GM23338 (cell line): ENCODE measurements around the gene CFAP300. TPM values are rescaled to one million over a fixed set of nuclear protein-coding genes. Genes with fewer than 3 reads are reported as not detected.

Source experiments
- ATAC-seq: fragments of 200-7000 bp; cut with Tn5 transposase; 3 replicates; pipeline ENCODE4 v1.9.1; 2020
- DNase-seq: peaks from one replicate; pipeline ENCODE4 v3.0.0-alpha.2; 2015; ENCODE audit warnings: low spot score
- H2AFZ ChIP-seq: fragments of 200-600 bp; sonication (generic); 2 replicates; pipeline ENCODE4 v1.8.0; 2016; ENCODE audit warnings: antibody characterized with exemption, mild to moderate bottlenecking, moderate library complexity
- H3F3A ChIP-seq: fragments of 200-600 bp; sonication (generic); replicated peaks from 2 replicates; pipeline ENCODE4 v1.8.0; 2017; ENCODE audit warnings: antibody characterized with exemption, mixed run types, low read depth
- H3K27ac ChIP-seq: fragments of 200-600 bp; sonication (generic); 2 replicates; pipeline ENCODE4 v1.6.1; 2016; ENCODE audit warnings: low read depth
- H3K27me3 ChIP-seq: fragments of 200-600 bp; sonication (generic); 2 replicates; pipeline ENCODE4 v1.8.0; 2016; ENCODE audit warnings: mild to moderate bottlenecking, mixed run types, moderate library complexity; ENCODE audit not compliant: insufficient read depth
- H3K36me3 ChIP-seq: fragments of 200-600 bp; sonication (generic); 2 replicates; pipeline ENCODE4 v1.8.0; 2016; ENCODE audit warnings: mild to moderate bottlenecking; ENCODE audit not compliant: insufficient read depth
- H3K4me1 ChIP-seq: fragments of 200-600 bp; sonication (generic); 2 replicates; pipeline ENCODE4 v1.8.0; 2016; ENCODE audit warnings: mild to moderate bottlenecking, moderate library complexity; ENCODE audit not compliant: insufficient read depth
- H3K4me2 ChIP-seq: fragments of 200-600 bp; sonication (generic); 2 replicates; pipeline ENCODE4 v1.7.1; 2017; ENCODE audit warnings: mixed run types
- H3K4me3 ChIP-seq: fragments of 200-600 bp; sonication (generic); 2 replicates; pipeline ENCODE4 v1.6.1; 2016; ENCODE audit warnings: mixed run types
- H3K79me2 ChIP-seq: fragments of 200-600 bp; sonication (generic); replicated peaks from 2 replicates; pipeline ENCODE4 v1.8.0; 2017; ENCODE audit warnings: mild to moderate bottlenecking; ENCODE audit not compliant: insufficient read depth
- H3K9me2 ChIP-seq: fragments of 200-600 bp; sonication (generic); 2 replicates; pipeline ENCODE4 v1.8.0; 2017; ENCODE audit not compliant: insufficient read depth
- H4K20me1 ChIP-seq: fragments of 200-600 bp; sonication (generic); replicated peaks from 2 replicates; pipeline ENCODE4 v1.8.0; 2017; ENCODE audit warnings: mild to moderate bottlenecking; ENCODE audit not compliant: insufficient read depth
- H3K27ac Mint-ChIP-seq: 2 replicates; pipeline ENCODE4 v1.8.0; 2020; ENCODE audit warnings: inconsistent platforms, mild to moderate bottlenecking, moderate library complexity, mixed read lengths
- H3K27me3 Mint-ChIP-seq: 3 replicates; pipeline ENCODE4 v1.8.0; 2022; ENCODE audit warnings: low read depth, mild to moderate bottlenecking, moderate library complexity, mixed read lengths, inconsistent platforms; ENCODE audit not compliant: insufficient read depth, poor library complexity
- H3K36me3 Mint-ChIP-seq: 3 replicates; pipeline ENCODE4 v1.8.0; 2021; ENCODE audit warnings: low read depth, mild to moderate bottlenecking, inconsistent platforms, moderate library complexity, mixed read lengths
- H3K4me1 Mint-ChIP-seq: 3 replicates; pipeline ENCODE4 v1.8.0; 2020; ENCODE audit warnings: mild to moderate bottlenecking, inconsistent platforms, mixed read lengths
- H3K4me3 Mint-ChIP-seq: 3 replicates; pipeline ENCODE4 v1.8.0; 2021; ENCODE audit warnings: moderate library complexity, mild to moderate bottlenecking, inconsistent platforms, mixed read lengths
- H3K9me3 Mint-ChIP-seq: 3 replicates; pipeline ENCODE4 v1.8.0; 2020; ENCODE audit warnings: moderate library complexity, mild to moderate bottlenecking, inconsistent platforms, mixed read lengths
- CREB1 ChIP-seq: fragments of 250-450 bp; sonication (Bioruptor Pico); IDR thresholded peaks from 2 replicates; pipeline ENCODE4 v1.5.0; 2020; ENCODE audit warnings: low read depth, mild to moderate bottlenecking, moderate library complexity
- EZH2 ChIP-seq: fragments of 200-600 bp; sonication (generic); IDR thresholded peaks from one replicate; pipeline ENCODE4 v1.8.0; 2017; ENCODE audit warnings: antibody characterized with exemption, mild to moderate bottlenecking, low read depth; ENCODE audit not compliant: unreplicated experiment
- EZH2phosphoT487 ChIP-seq: fragments of 200-600 bp; sonication (generic); IDR thresholded peaks from one replicate; pipeline ENCODE4 v1.8.1; 2018; ENCODE audit warnings: antibody characterized with exemption; ENCODE audit not compliant: unreplicated experiment
- JUNB ChIP-seq: IDR thresholded peaks from one replicate; pipeline ENCODE4 v1.6.1; 2016; ENCODE audit warnings: antibody characterized with exemption; ENCODE audit not compliant: unreplicated experiment
- NANOG ChIP-seq: IDR thresholded peaks from 2 replicates; pipeline ENCODE4 v1.6.1; 2016; ENCODE audit warnings: antibody characterized with exemption, borderline replicate concordance
- POLR2AphosphoS5 ChIP-seq: IDR thresholded peaks from 2 replicates; pipeline ENCODE4 v1.6.1; 2016; ENCODE audit warnings: antibody characterized with exemption, low read depth
- REST ChIP-seq: IDR thresholded peaks from one replicate; pipeline ENCODE4 v1.6.1; 2018; ENCODE audit warnings: antibody characterized with exemption; ENCODE audit not compliant: unreplicated experiment
- STAT1 ChIP-seq: IDR thresholded peaks from one replicate; pipeline ENCODE4 v1.6.1; 2016; ENCODE audit warnings: antibody characterized with exemption; ENCODE audit not compliant: unreplicated experiment
- ZNF114 ChIP-seq: fragments of 250-450 bp; sonication (Bioruptor Pico); IDR thresholded peaks from 2 replicates; pipeline ENCODE4 v1.5.0; 2020; ENCODE audit warnings: mild to moderate bottlenecking, moderate library complexity
- ZNF331 ChIP-seq: fragments of 250-450 bp; sonication (Bioruptor Pico); IDR thresholded peaks from 2 replicates; pipeline ENCODE4 v1.5.0; 2020; ENCODE audit warnings: low read depth, mild to moderate bottlenecking, moderate library complexity
- polyA plus RNA-seq: library from polyadenylated mRNA; unstranded; fragments of >200 nt; fragmentation: Nextera tagmentation; extraction: Ambion mirVana; gene quantifications from 2 replicates; pipeline ENCODE4 v1.2.1, GENCODE V29; 2016
- total RNA-seq: library from RNA; depleted of rRNA; stranded (reverse); fragments of >200 nt; shearing (Covaris generic); gene quantifications from 2 replicates; pipeline ENCODE4 v1.2.3, GENCODE V29; 2014
- TF ChIP-seq, protein P1 (sequence below), 2 experiments: fragments of 200-600 bp in 1 of 2; sonication (generic) in 1 of 2; conservative IDR thresholded peaks; 2 replicates each; pipeline versions ENCODE4 v1.5.1 to v1.6.1; 2016 to 2017; ENCODE audit warnings: antibody characterized with exemption in 2 of 2, low read depth in 2 of 2, mild to moderate bottlenecking in 2 of 2, moderate library complexity in 1 of 2
- TF ChIP-seq, protein P2 (sequence below): IDR thresholded peaks from 2 replicates; pipeline ENCODE4 v1.6.1; 2016; ENCODE audit warnings: antibody characterized with exemption
- TF ChIP-seq, protein P3 (sequence below): fragments of 250-450 bp; sonication (Bioruptor Pico); IDR thresholded peaks from 2 replicates; pipeline ENCODE4 v1.5.0; 2020; ENCODE audit warnings: mild to moderate bottlenecking, moderate library complexity

The CFAP300 gene
- total and polyA plus RNA-seq, 2 experiments from 2014 or later: 1.4 to 6.0 TPM

GRCh38 chr11:102026959-102027358, 20.3 kb upstream of the CFAP300 start:
- H3K4me3 Mint-ChIP-seq: no peak overlapping the region
- Histone ChIP-seq H3K4me3 (no peak overlapping the region), H3K27ac (no peak overlapping the region), H4K20me1 (no peaks in the 10 kb centered on the region), H3K9me2 (no peaks in the 10 kb centered on the region), H3F3A (no peaks in the 10 kb centered on the region), H3K4me1 (no peaks in the 10 kb centered on the region; the same call in 1 of the 2 replicates), H3K36me3 (no peaks in the 10 kb centered on the region), H2AFZ (peak overlapping the region; percentile 74), H3K4me2 (no peak overlapping the region), H3K79me2 (no peaks in the 10 kb centered on the region), H3K27me3 (no peaks in the 10 kb centered on the region)
- H3K27ac Mint-ChIP-seq: no peak overlapping the region
- ATAC-seq: no peak
- peaks cover 9% of the 10 kb centered on the region for H3K4me1 Mint-ChIP-seq
- H3K9me3 Mint-ChIP-seq: no peaks in the 10 kb centered on the region
- H3K27me3 Mint-ChIP-seq: no peaks in the 10 kb centered on the region
- DNase-seq: no peak
- TF ChIP-seq, protein P1, sequence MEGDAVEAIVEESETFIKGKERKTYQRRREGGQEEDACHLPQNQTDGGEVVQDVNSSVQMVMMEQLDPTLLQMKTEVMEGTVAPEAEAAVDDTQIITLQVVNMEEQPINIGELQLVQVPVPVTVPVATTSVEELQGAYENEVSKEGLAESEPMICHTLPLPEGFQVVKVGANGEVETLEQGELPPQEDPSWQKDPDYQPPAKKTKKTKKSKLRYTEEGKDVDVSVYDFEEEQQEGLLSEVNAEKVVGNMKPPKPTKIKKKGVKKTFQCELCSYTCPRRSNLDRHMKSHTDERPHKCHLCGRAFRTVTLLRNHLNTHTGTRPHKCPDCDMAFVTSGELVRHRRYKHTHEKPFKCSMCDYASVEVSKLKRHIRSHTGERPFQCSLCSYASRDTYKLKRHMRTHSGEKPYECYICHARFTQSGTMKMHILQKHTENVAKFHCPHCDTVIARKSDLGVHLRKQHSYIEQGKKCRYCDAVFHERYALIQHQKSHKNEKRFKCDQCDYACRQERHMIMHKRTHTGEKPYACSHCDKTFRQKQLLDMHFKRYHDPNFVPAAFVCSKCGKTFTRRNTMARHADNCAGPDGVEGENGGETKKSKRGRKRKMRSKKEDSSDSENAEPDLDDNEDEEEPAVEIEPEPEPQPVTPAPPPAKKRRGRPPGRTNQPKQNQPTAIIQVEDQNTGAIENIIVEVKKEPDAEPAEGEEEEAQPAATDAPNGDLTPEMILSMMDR (conservative IDR thresholded peaks at IDR 0.05; ENCODE audit: low read depth in 2 of 2): no peak
- no peak for TF ChIP-seq NANOG
- TF ChIP-seq, protein P2, sequence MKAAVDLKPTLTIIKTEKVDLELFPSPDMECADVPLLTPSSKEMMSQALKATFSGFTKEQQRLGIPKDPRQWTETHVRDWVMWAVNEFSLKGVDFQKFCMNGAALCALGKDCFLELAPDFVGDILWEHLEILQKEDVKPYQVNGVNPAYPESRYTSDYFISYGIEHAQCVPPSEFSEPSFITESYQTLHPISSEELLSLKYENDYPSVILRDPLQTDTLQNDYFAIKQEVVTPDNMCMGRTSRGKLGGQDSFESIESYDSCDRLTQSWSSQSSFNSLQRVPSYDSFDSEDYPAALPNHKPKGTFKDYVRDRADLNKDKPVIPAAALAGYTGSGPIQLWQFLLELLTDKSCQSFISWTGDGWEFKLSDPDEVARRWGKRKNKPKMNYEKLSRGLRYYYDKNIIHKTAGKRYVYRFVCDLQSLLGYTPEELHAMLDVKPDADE: no peak
- TF ChIP-seq, protein P3, sequence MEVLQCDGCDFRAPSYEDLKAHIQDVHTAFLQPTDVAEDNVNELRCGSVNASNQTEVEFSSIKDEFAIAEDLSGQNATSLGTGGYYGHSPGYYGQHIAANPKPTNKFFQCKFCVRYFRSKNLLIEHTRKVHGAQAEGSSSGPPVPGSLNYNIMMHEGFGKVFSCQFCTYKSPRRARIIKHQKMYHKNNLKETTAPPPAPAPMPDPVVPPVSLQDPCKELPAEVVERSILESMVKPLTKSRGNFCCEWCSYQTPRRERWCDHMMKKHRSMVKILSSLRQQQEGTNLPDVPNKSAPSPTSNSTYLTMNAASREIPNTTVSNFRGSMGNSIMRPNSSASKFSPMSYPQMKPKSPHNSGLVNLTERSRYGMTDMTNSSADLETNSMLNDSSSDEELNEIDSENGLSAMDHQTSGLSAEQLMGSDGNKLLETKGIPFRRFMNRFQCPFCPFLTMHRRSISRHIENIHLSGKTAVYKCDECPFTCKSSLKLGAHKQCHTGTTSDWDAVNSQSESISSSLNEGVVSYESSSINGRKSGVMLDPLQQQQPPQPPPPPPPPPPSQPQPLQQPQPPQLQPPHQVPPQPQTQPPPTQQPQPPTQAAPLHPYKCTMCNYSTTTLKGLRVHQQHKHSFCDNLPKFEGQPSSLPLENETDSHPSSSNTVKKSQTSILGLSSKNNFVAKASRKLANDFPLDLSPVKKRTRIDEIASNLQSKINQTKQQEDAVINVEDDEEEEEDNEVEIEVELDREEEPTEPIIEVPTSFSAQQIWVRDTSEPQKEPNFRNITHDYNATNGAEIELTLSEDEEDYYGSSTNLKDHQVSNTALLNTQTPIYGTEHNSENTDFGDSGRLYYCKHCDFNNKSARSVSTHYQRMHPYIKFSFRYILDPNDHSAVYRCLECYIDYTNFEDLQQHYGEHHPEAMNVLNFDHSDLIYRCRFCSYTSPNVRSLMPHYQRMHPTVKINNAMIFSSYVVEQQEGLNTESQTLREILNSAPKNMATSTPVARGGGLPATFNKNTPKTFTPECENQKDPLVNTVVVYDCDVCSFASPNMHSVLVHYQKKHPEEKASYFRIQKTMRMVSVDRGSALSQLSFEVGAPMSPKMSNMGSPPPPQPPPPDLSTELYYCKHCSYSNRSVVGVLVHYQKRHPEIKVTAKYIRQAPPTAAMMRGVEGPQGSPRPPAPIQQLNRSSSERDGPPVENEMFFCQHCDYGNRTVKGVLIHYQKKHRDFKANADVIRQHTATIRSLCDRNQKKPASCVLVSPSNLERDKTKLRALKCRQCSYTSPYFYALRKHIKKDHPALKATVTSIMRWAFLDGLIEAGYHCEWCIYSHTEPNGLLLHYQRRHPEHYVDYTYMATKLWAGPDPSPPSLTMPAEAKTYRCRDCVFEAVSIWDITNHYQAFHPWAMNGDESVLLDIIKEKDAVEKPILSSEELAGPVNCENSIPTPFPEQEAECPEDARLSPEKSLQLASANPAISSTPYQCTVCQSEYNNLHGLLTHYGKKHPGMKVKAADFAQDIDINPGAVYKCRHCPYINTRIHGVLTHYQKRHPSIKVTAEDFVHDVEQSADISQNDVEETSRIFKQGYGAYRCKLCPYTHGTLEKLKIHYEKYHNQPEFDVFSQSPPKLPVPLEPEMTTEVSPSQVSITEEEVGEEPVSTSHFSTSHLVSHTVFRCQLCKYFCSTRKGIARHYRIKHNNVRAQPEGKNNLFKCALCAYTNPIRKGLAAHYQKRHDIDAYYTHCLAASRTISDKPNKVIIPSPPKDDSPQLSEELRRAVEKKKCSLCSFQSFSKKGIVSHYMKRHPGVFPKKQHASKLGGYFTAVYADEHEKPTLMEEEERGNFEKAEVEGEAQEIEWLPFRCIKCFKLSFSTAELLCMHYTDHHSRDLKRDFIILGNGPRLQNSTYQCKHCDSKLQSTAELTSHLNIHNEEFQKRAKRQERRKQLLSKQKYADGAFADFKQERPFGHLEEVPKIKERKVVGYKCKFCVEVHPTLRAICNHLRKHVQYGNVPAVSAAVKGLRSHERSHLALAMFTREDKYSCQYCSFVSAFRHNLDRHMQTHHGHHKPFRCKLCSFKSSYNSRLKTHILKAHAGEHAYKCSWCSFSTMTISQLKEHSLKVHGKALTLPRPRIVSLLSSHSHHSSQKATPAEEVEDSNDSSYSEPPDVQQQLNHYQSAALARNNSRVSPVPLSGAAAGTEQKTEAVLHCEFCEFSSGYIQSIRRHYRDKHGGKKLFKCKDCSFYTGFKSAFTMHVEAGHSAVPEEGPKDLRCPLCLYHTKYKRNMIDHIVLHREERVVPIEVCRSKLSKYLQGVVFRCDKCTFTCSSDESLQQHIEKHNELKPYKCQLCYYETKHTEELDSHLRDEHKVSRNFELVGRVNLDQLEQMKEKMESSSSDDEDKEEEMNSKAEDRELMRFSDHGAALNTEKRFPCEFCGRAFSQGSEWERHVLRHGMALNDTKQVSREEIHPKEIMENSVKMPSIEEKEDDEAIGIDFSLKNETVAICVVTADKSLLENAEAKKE (CRISPR knock-in tag): no peak
- no peak for TF ChIP-seq STAT1
- no peak for TF ChIP-seq ZNF114 (CRISPR knock-in tag)
- no peak for TF ChIP-seq CREB1 (CRISPR knock-in tag)
- no peak for TF ChIP-seq EZH2
- TF ChIP-seq POLR2AphosphoS5: no peak
- no peak for TF ChIP-seq REST
- TF ChIP-seq EZH2phosphoT487: no peak
- TF ChIP-seq JUNB: no peak
- TF ChIP-seq ZNF331 (CRISPR knock-in tag): no peak
- H3K36me3 Mint-ChIP-seq: no peaks in the 10 kb centered on the region
